NCI-H2107 treated with DMSO at 0.1 percent for 48 hours (cell line): Measurements from ENCODE around the gene ABCC4.

Experiments
- DNase-seq: peaks from one replicate; lab custom pipeline; 2025; ENCODE audit not compliant: unreplicated experiment; lab: John Stamatoyannopoulos, UW

ABCC4 gene

GRCh38 chr13:94999871-95000270 is 301.4 kb downstream of the ABCC4 start:
- no peak for DNase-seq

GRCh38 chr13:94997126-94997525 is 304.1 kb downstream of the ABCC4 start:
- DNase-seq, result no peak

GRCh38 chr13:94996445-94996844 is 304.8 kb downstream of the ABCC4 start:
- no peak for DNase-seq

GRCh38 chr13:94994506-94994905 is 306.7 kb downstream of the ABCC4 start:
- DNase-seq, result no peak

- no peak for DNase-seq
Observed at GRCh38 chr13:94993616-94994015, 307.6 kb downstream of the ABCC4 start.

GRCh38 chr13:94992036-94992960 is 309.0 kb downstream of the ABCC4 start:
- DNase-seq, result no peak

GRCh38 chr13:94988654-94989053 is 312.6 kb downstream of the ABCC4 start:
- no peak for DNase-seq

GRCh38 chr13:94987869-94988268 is 313.4 kb downstream of the ABCC4 start:
- DNase-seq, result no peak

GRCh38 chr13:94987081-94987480 is 314.2 kb downstream of the ABCC4 start:
- DNase-seq, result no peak

- DNase-seq, result no peak
Observed at GRCh38 chr13:94984958-94985357, 316.3 kb downstream of the ABCC4 start.

GRCh38 chr13:94978516-94978915 is 322.7 kb downstream of the ABCC4 start:
- DNase-seq, result no peak

- DNase-seq, result no peak
Observed at GRCh38 chr13:94974015-94974951, 327.0 kb downstream of the ABCC4 start.

GRCh38 chr13:94972262-94972661 is 329.0 kb downstream of the ABCC4 start:
- no peak for DNase-seq
